Brain pericyte (primary cell): ENCODE measurements around the gene CTSC.

ENCODE experiments used
- DNase-seq: peaks from one replicate; pipeline ENCODE4 v3.0.0-alpha.2; 2012; ENCODE audit warnings: low read depth, low spot score

CTSC gene

DNA sequence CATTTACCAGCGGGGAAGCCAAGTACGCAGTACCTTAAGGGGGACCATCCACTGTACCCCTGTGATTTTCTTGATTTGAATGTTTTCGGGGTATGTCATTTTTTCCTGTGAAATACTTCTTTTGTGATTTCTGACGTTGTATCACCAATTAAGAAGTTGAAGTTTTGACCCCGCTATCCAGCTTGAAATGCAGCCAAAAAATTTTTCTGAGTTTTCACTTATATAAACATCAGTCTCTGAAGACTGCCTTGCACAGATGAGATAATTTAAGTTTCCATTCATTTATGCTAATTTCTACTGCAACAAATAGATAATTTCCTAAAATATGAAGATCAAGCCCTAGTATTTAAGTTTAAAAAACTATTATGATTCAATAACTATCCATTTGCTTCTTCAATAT lies 20.0 kb downstream of the CTSC start:
- no peak for DNase-seq

DNA sequence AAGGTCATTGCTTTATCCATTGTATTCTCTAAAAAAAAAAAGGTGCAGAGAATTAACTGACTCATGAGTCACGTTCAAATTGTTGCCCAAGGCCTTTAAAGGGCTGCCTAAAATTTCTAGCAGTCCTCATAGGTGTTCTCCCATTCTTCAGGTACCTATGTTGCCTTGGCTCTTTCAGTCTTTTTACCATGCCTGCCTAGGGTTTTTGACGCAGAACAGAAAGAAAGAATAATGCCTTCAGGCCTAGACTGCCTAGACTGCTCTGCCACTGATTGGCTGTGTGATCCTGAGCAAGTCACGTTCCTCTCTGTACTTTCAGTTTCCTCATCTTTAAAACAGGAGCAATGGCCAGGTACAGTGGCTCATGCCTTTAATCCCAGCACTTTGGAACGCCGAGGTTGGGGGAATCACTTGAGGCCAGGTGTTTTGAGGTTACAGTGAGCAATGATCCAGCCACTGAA lies 21.5 kb downstream of the CTSC start:
- no peak for DNase-seq

- no peak for DNase-seq
These were observed 22.5 kb downstream of the CTSC start for GRCh38 chr11:88315015-88315414.

DNA sequence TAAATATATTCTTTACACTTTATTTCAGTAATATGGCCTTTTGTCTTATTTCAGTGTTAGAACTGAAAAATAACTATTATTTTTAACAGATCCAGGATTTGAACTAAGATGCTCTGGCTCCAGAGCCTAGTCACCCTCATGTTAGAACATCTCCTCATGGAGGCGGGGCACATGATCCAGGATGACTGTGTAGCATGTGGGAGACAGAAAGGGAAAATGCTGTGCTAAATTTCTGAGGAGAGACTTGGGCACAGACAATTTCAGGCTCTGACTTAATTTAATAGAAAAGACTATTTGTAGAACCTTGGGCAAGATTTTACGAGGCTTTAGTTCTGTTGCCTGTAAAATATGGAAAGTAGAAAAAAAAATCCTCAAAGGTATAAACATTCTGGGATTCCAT lies 24.1 kb downstream of the CTSC start:
- DNase-seq, result no peak

GRCh38 chr11:88312628-88313027 lies 24.9 kb downstream of the CTSC start:
- no peak for DNase-seq

GRCh38 chr11:88310246-88310645 lies 27.3 kb downstream of the CTSC start:
- DNase-seq, result no peak

DNA sequence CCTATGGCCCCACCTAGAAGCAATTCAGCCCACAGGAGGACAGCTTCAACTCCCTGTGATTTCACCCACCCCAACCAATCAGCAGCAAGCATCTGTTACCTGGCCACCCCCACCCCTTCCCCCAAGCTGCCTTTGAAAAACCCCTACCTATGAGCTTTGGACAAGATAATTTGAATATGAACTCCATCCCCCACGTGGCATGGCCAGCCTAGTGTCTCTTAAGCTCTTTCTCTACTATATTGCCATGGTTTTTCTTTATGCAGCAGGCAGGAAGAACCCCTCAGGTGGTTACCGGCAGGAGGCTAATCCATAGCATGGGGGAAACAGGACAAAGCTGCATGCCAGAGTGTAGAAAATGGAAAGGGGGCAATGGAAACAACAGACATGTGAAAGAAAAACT lies 29.0 kb downstream of the CTSC start:
- no peak for DNase-seq

DNA sequence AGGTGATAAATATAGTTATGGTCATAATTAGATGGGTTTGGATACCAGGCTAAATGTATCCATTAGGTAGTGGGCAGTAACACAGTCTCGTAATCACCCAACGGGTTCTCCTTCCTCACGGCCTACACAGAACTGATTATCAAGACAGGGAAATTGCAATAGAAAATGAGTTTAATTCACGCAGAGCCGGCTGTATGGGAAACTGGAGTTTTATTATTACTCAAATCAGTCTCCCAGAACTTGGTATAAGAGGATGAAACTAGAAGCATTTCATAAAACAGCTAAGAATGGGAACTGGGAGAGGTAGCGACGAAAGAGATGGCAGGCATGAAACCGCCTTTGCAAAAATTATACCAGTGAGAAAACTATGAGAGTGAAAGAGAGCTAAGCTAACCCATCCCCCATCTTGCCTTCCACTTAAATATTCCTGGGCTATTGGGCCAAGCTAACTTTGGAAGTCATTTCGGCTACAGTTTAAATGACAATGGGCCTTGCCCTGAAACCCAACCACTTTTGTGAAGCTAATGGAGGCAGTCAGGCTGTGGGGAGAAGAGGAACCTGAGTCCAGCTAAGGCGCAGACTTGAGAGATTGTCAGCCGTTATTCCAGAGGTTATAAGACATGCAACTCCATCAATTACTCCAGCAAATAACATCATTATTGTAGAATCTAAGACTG lies 29.6 kb downstream of the CTSC start:
- DNase-seq, result no peak

GRCh38 chr11:88306785-88307184 lies 30.8 kb downstream of the CTSC start:
- DNase-seq, result no peak

- no peak for DNase-seq
These were observed 32.1 kb downstream of the CTSC start for GRCh38 chr11:88305430-88305829.

GRCh38 chr11:88304352-88304751 lies 33.2 kb downstream of the CTSC start:
- no peak for DNase-seq

DNA sequence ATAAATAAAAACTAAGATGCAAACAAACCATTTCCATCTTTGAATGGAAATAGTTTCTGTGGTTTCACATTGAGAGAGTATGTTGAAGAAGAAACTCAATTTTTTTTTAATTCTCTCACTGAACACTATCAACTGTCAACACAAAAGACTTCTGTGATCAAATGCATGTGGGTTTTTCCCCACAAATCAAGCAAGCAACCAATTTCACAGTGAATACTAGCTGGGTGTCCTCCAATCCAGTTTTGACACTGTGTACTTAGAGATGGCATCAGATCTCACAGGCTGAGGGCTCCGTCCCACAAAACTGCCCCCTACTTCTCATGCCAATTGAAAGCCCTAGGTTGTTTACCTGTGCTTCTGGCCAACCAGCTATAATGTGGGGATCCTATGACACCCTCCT lies 34.5 kb downstream of the CTSC start:
- DNase-seq, result no peak

DNA sequence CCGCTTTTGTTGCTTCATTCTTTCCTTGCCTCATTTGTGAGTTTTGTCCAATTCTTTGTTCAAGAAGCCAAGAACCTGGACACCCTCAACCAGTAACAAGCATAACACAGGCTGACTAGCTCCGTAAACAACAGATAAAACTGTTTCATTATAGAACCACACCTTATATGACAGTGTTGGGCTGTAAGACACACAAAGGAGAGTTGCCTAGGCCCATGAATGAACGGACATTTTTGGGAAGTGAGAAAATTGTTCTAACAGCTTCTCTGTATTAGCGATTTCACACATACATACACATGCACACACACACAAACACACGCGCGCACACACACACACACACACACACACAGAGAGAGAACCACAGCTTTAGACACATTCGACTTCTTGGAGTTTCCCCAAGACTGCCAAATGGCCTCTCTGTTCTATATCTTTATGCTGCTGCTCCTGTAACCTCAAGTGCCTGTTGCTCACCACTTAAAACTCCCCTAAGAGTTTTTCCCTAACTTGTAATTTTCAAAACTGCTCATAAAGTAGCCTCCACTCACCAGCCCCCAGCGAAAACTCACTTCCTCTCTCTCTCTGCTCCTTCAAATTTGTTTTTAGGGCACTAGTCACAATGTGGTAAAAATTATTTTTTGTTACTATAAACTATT lies 35.9 kb downstream of the CTSC start:
- DNase-seq, result no peak

GRCh38 chr11:88300888-88301487 lies 36.5 kb downstream of the CTSC start:
- DNase-seq, result no peak

DNA sequence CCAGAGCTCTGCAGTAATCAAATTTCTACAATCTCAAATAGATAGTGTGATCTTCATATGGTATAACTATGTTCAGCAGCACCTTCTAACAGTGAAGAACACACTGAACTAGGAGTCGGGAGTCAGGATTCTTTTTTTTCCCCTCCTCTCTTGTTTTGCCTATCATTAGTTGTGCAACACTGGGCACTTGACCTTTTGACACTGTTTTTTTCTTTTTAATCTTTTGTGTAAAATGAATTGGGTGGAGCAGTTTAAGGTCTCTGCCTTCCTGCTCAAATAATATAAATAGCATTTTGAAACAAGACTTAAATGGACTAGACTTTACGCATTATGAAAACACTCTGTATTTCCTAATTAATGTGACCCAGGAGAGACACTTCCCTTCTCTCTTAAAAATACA lies 39.7 kb downstream of the CTSC start:
- no peak for DNase-seq

DNA sequence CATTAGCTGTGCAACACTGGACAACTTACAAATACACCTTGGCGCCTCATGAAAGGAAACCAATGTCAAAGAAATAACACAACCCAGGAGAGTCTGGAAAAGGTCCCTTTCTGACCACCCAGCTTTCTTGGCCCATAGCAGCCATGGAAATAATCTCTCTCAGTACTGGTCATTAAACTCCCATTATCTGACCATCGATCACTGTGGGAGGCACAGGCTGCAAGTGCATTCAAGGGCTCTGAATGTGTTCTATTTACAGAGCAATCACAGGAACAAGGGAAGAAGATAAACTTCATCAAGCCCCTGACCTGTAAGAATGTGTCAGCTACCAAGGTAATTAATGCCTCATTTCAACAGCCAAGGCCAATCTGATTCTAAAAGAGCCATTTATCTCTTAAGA lies 40.1 kb downstream of the CTSC start:
- no peak for DNase-seq

GRCh38 chr11:88295028-88295427 lies 42.5 kb downstream of the CTSC start:
- DNase-seq, result no peak

- no peak for DNase-seq
These were observed 43.6 kb downstream of the CTSC start for GRCh38 chr11:88293931-88294330.

DNA sequence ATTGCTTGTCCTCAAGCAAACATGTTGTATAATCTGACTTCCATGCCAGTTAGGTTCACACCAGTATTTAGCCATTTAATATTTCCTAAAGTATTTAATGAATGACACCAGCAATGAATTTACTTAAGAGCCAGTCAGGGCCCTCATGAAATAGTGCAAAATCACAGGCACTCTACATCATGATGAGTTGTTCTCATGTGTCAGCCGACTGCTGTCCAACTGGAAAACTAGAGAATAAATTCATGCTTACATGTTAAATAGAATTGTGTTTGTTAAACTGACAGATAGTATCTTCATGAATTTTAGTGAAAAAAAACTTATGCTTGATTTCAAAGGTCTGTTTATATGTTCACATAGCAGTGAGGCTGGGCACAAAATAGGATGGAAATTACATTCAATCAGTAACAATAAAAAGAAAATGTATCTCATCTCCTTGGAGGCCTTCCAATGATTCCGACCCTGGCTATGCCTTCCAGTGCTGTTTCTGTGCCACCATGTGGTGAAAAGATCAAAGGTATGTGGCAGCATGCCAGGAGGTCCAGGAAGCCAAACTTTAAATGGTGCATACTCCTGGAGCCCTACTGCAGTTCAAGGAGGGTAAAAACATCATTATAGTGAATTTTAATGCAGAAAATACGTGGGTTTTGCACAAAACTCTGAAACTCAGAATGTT lies 45.2 kb downstream of the CTSC start:
- DNase-seq, result peak; percentile 50

DNA sequence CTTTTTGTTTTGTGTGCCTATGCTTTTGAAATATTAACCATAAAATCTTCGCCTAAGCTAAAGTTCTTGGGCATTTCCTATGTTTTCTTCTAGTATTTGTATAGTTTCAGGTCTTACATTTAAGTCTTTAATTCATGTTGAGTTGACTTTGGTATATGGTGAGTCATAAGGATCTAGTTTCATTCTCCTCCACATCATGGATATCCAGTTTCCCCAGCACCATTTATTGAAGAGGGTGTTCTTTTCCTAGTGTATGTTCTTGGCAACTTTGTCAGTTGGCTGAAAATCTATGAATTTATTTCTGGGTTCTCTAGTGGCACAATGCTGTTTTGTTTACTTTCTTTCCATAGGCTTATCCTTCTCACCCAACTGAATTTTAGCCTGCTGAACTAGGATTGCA lies 49.0 kb downstream of the CTSC start:
- no peak for DNase-seq

- no peak for DNase-seq
These were observed 53.0 kb downstream of the CTSC start for GRCh38 chr11:88284336-88285050.
